ENCODE measurements around the gene C10orf90. TPM values are rescaled to one million over a fixed set of nuclear protein-coding genes. Genes with fewer than 3 reads are reported as not detected.

The C10orf90 gene
- total RNA-seq, 1 donor from 2014 or later, result not detected

GRCh38 chr10:126609566-126609965 lies 60.9 kb downstream of the C10orf90 start:
- no peaks in the 10 kb centered on the region for H3K27me3 ChIP-seq (ENCODE audit: low read depth)
- H3K36me3 ChIP-seq, result no peaks in the 10 kb centered on the region
- no peak overlapping the region for H3K27ac ChIP-seq
- no peaks in the 10 kb centered on the region for H3K4me1 ChIP-seq
- intact Hi-C loops (cut with DNase I), result no loop called here
- no peak overlapping the region for H3K4me3 ChIP-seq
- DNase-seq (no peak), ATAC-seq (no peak)
- TF ChIP-seq, protein P1, sequence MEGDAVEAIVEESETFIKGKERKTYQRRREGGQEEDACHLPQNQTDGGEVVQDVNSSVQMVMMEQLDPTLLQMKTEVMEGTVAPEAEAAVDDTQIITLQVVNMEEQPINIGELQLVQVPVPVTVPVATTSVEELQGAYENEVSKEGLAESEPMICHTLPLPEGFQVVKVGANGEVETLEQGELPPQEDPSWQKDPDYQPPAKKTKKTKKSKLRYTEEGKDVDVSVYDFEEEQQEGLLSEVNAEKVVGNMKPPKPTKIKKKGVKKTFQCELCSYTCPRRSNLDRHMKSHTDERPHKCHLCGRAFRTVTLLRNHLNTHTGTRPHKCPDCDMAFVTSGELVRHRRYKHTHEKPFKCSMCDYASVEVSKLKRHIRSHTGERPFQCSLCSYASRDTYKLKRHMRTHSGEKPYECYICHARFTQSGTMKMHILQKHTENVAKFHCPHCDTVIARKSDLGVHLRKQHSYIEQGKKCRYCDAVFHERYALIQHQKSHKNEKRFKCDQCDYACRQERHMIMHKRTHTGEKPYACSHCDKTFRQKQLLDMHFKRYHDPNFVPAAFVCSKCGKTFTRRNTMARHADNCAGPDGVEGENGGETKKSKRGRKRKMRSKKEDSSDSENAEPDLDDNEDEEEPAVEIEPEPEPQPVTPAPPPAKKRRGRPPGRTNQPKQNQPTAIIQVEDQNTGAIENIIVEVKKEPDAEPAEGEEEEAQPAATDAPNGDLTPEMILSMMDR (IDR thresholded peaks at IDR 0.05), result no peak
- H3K9me3 ChIP-seq, result no peaks in the 10 kb centered on the region

DNA sequence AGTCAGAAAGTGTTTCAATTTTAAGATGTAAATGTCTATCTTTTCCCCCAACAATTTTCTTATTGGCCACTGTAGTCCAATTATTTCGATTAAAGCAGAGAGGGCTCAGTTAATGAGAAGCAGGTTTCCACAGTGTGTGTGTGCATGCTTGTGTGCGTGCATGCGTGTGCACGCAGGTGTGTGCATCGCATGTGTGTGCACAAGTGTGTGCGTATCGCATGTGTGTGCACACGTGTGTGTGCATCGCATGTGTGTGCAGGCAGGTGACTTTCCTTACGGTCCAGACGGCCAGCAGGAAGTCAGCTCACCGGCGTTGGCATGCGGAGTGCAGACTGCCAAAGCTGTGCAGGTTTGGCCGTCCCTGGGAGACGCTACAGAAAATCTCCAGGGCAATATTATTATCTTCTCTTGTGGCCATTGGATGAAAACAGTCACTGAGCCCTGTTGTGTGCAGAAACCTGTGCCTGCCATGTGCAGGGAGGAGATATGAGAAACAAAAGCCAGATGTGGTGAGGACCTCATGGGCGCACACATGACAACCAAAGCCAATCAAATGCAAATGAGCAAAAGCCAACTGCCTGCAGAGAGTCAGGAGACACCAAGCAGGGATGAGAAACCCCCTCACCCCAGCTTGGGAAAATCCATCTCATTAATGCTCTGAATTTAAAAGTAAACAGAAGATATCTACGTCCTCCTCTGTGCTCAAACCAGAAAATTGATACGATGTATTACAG lies 70.4 kb downstream of the C10orf90 start:
- DNase-seq (no peak), ATAC-seq (no peak)
- H3K4me3 ChIP-seq, result no peak overlapping the region
- no peaks in the 10 kb centered on the region for H3K27me3 ChIP-seq (ENCODE audit: low read depth)
- H3K27ac ChIP-seq, result no peak overlapping the region
- no peaks in the 10 kb centered on the region for H3K36me3 ChIP-seq
- intact Hi-C loops (cut with DNase I), result no loop called here
- no peaks in the 10 kb centered on the region for H3K4me1 ChIP-seq
- TF ChIP-seq, protein P1 (IDR thresholded peaks at IDR 0.05), result no peak
- no peaks in the 10 kb centered on the region for H3K9me3 ChIP-seq

- Histone ChIP-seq H3K4me3 (no peak overlapping the region), H3K4me1 (no peaks in the 10 kb centered on the region), H3K27me3 (ENCODE audit: low read depth) (no peaks in the 10 kb centered on the region), H3K27ac (no peak overlapping the region), H3K36me3 (no peaks in the 10 kb centered on the region), H3K9me3 (no peaks in the 10 kb centered on the region)
- DNase-seq, result peak; percentile 54
- TF ChIP-seq, protein P1 (IDR thresholded peaks at IDR 0.05), result peak; percentile 41
- ATAC-seq, result peak; percentile 68 to 79
- intact Hi-C loops (cut with DNase I), result no loop called here
These were observed 72.5 kb downstream of the C10orf90 start for GRCh38 chr10:126598009-126598408.

- H3K4me3 ChIP-seq, result no peak overlapping the region
- no peak overlapping the region for H3K27ac ChIP-seq
- TF ChIP-seq, protein P1 (IDR thresholded peaks at IDR 0.05), result no peak
- DNase-seq (no peak), ATAC-seq (no peak)
- intact Hi-C loops (cut with DNase I), result no loop called here
- no peaks in the 10 kb centered on the region for H3K27me3 ChIP-seq (ENCODE audit: low read depth)
- no peaks in the 10 kb centered on the region for H3K9me3 ChIP-seq
- H3K36me3 ChIP-seq, result no peaks in the 10 kb centered on the region
- H3K4me1 ChIP-seq, result no peaks in the 10 kb centered on the region
These were observed 73.3 kb downstream of the C10orf90 start for GRCh38 chr10:126597211-126597610.

DNA sequence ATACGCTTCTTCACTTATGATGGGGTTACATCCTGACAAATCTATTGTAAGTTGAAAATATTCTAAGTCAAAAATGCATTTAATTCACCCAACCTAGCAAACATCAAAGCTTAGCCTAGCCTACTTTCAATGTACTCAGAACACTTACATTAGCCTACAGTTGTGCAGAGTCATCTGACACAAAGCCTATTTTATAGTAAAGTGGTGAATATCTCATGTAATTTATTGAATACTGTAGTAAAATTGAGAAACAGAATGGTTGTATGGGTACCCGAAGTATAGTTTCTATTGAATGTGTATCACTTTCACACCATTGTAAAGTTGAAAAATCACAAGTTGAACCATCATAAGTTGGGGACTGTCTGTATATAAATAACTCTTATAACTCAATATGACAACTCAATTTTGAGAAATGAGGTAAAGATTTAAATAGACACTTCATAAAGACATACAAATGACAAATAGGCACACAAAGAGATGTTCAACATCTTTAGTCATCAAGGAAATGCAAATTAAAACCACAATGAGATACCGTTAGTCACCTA lies 73.9 kb downstream of the C10orf90 start:
- Histone ChIP-seq H3K36me3 (no peaks in the 10 kb centered on the region), H3K9me3 (no peaks in the 10 kb centered on the region), H3K27ac (no peak overlapping the region), H3K4me1 (no peaks in the 10 kb centered on the region), H3K27me3 (ENCODE audit: low read depth) (no peaks in the 10 kb centered on the region), H3K4me3 (no peak overlapping the region)
- intact Hi-C loops (cut with DNase I), result no loop called here
- ATAC-seq, result no peak
- no peak for DNase-seq
- TF ChIP-seq, protein P1 (IDR thresholded peaks at IDR 0.05), result no peak

Data from lower lobe of right lung (tissue), 2 donors.